Mammary epithelial cell (primary cell): ENCODE measurements around the gene DENND1C.

Experiments used
- CTCF ChIP-seq, 2 donors: IDR thresholded peaks in 1 of 2; conservative IDR thresholded peaks in 1 of 2; 2 replicates each; pipeline ENCODE4 v1.5.1; 2011 to 2012; ENCODE audit warnings: inconsistent platforms in 2 of 2, low read length in 2 of 2, mild to moderate bottlenecking in 2 of 2, control low read depth in 1 of 2, low read depth in 1 of 2; ENCODE audit not compliant: insufficient read depth in 1 of 2; ENCODE audit errors: extremely low read depth in 1 of 2
- EZH2 ChIP-seq: IDR thresholded peaks from 2 replicates; pipeline ENCODE4 v1.6.1; 2012; ENCODE audit warnings: low read length, inconsistent platforms, borderline replicate concordance

GRCh38 chr19:6490134-6490533 is 8.5 kb upstream of the DENND1C start:
- TF ChIP-seq CTCF (conservative IDR thresholded peaks at IDR 0.05 in 1 of 2, IDR thresholded peaks at IDR 0.05 in 1 of 2; ENCODE audit: extremely low read depth in 1 of 2, insufficient read depth in 1 of 2, low read depth in 1 of 2, low read length in 2 of 2), result no peak
- TF ChIP-seq EZH2, result no peak
